OCI-LY7 (cell line): ENCODE measurements around the gene CMIP. TPM values are rescaled to one million over a fixed set of nuclear protein-coding genes. Genes with fewer than 3 reads are reported as not detected.

ENCODE experiments used
- BruUV-seq: library from RNA; stranded (reverse); fragments of 400-500 nt; replicated peaks from 2 replicates; lab custom pipeline; 2021; lab: Mats Ljungman, UMichigan
- CTCF ChIA-PET: fragments of 300-600 bp; sonication (Branson Sonifier 250); formaldehyde crosslinking; loops from one replicate; lab custom pipeline; 2022; ENCODE audit warnings: antibody characterized with exemption; ENCODE audit not compliant: unreplicated experiment; lab: Charles Lee
- POLR2A ChIA-PET: fragments of 300-600 bp; sonication (Branson Sonifier 250); formaldehyde crosslinking; loops from one replicate; lab custom pipeline; 2022; ENCODE audit warnings: antibody characterized with exemption; lab: Charles Lee
- DNase-seq: peaks from one replicate; pipeline ENCODE4 v3.0.0-alpha.2; 2015; ENCODE audit warnings: low spot score
- H2AFZ ChIP-seq: fragments of 200-600 bp; sonication (generic), shearing (Covaris generic); 2 replicates; pipeline ENCODE4 v1.6.1; 2014; ENCODE audit warnings: mild to moderate bottlenecking, antibody characterized with exemption, low read length, moderate library complexity
- H3K27ac ChIP-seq: fragments of 200-600 bp; sonication (generic); 2 replicates; pipeline ENCODE4 v1.5.1; 2014; ENCODE audit warnings: mixed run types, low read depth, mild to moderate bottlenecking, moderate library complexity, low read length, inconsistent platforms; ENCODE audit not compliant: poor library complexity, severe bottlenecking
- H3K36me3 ChIP-seq: fragments of 200-600 bp; sonication (generic); 2 replicates; pipeline ENCODE4 v1.6.1; 2014; ENCODE audit warnings: mild to moderate bottlenecking, antibody characterized with exemption, low read length, moderate library complexity, mixed read lengths; ENCODE audit not compliant: insufficient read depth
- H3K4me1 ChIP-seq: fragments of 200-600 bp; sonication (generic); 2 replicates; pipeline ENCODE4 v1.5.1; 2014; ENCODE audit warnings: mild to moderate bottlenecking, low read length; ENCODE audit not compliant: insufficient read depth, poor library complexity, severe bottlenecking
- H3K4me2 ChIP-seq: fragments of 200-600 bp; sonication (generic); 2 replicates; pipeline ENCODE4 v1.6.1; 2014; ENCODE audit warnings: mild to moderate bottlenecking, low read length
- H3K4me3 ChIP-seq: fragments of 200-600 bp; sonication (generic); 2 replicates; pipeline ENCODE4 v1.5.1; 2014; ENCODE audit warnings: mild to moderate bottlenecking, low read depth, low read length; ENCODE audit not compliant: poor library complexity, severe bottlenecking
- H3K79me2 ChIP-seq: fragments of 200-600 bp; sonication (generic); 2 replicates; pipeline ENCODE4 v1.6.1; 2016; ENCODE audit warnings: low read depth, mild to moderate bottlenecking, low read length, moderate library complexity, mixed read lengths; ENCODE audit not compliant: insufficient read depth
- H3K9me2 ChIP-seq: fragments of 200-600 bp; sonication (generic); 2 replicates; pipeline ENCODE4 v1.6.1; 2016; ENCODE audit warnings: mild to moderate bottlenecking, low read length, mixed read lengths; ENCODE audit not compliant: insufficient read depth
- H3K9me3 ChIP-seq: fragments of 200-600 bp; sonication (generic); 2 replicates; pipeline ENCODE4 v1.6.1; 2014; ENCODE audit warnings: mild to moderate bottlenecking, mixed run types, low read length, mixed read lengths
- H4K20me1 ChIP-seq: fragments of 200-600 bp; sonication (generic); 2 replicates; pipeline ENCODE4 v1.6.1; 2014; ENCODE audit warnings: mild to moderate bottlenecking, antibody characterized with exemption, low read length, moderate library complexity, mixed read lengths; ENCODE audit not compliant: insufficient read depth
- EZH2phosphoT487 ChIP-seq: fragments of 200-600 bp; sonication (generic); IDR thresholded peaks from 2 replicates; pipeline ENCODE4 v1.6.1; 2018; ENCODE audit warnings: low read depth, borderline replicate concordance, mild to moderate bottlenecking, mixed run types, antibody characterized with exemption, low read length, moderate library complexity, mixed read lengths
- intact Hi-C: fragments of 100-400 bp; cut with micrococcal nuclease; formaldehyde crosslinking; loops from one replicate; pipeline ENCODE4 v1.10.0; 2022; ENCODE audit not compliant: unreplicated experiment
- total RNA-seq, 2 experiments: library from RNA; depleted of rRNA in 1 of 2; stranded (reverse); fragments of >200 nt in 1 of 2; shearing (Covaris generic) in 1 of 2; gene quantifications; 2 replicates each; pipeline ENCODE4 v1.2.3, GENCODE V29; 2014 to 2022
- TF ChIP-seq, protein P1 (sequence below): fragments of 200-600 bp; sonication (generic); conservative IDR thresholded peaks from 2 replicates; pipeline ENCODE4 v1.5.1; 2014; ENCODE audit warnings: mild to moderate bottlenecking, antibody characterized with exemption, low read length, moderate library complexity, mixed read lengths

Gene CMIP
- total RNA-seq, 2 experiments from 2014 or later = 15.4 to 70.3 TPM

DNA sequence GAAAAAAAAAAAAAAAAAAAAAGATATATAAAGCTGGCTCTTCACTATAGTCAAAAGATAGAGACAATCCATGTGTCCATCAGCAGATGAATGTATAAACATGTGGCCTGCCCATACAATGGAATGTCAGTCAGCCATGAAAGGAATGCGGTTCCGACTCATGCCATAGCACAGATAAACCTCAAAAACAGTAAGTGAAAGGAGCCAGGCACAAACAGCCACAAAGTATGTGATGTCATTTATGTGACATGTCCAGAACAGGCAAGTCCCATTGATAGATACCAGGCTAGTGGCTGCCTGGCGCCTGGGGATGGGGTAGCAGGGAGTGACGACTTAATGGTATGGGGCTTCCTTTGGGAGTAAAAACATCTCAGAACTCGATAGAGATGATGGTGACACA is 155.7 kb downstream of the CMIP start:
- Histone ChIP-seq H2AFZ (no peak overlapping the region), H3K4me3 (no peak overlapping the region), H3K79me2 (no peaks in the 10 kb centered on the region), H3K27ac (no peak overlapping the region), H4K20me1 (peaks cover 4% of the 10 kb centered on the region; the same call in 1 of the 2 replicates), H3K4me2 (no peak overlapping the region), H3K9me2 (no peaks in the 10 kb centered on the region), H3K4me1 (no peaks in the 10 kb centered on the region), H3K9me3 (no peaks in the 10 kb centered on the region), H3K36me3 (no peaks in the 10 kb centered on the region)
- no TSS peak for BruUV-seq
- TF ChIP-seq EZH2phosphoT487 = no peak
- TF ChIP-seq, protein P1, sequence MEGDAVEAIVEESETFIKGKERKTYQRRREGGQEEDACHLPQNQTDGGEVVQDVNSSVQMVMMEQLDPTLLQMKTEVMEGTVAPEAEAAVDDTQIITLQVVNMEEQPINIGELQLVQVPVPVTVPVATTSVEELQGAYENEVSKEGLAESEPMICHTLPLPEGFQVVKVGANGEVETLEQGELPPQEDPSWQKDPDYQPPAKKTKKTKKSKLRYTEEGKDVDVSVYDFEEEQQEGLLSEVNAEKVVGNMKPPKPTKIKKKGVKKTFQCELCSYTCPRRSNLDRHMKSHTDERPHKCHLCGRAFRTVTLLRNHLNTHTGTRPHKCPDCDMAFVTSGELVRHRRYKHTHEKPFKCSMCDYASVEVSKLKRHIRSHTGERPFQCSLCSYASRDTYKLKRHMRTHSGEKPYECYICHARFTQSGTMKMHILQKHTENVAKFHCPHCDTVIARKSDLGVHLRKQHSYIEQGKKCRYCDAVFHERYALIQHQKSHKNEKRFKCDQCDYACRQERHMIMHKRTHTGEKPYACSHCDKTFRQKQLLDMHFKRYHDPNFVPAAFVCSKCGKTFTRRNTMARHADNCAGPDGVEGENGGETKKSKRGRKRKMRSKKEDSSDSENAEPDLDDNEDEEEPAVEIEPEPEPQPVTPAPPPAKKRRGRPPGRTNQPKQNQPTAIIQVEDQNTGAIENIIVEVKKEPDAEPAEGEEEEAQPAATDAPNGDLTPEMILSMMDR = no peak
- POLR2A ChIA-PET = interaction anchor here (0.7 kb wide), 1 partner anchor 12 kb away, joined by 4 read pairs; no protein-coding TSS in a partner anchor
- no peak for DNase-seq
- CTCF ChIA-PET = no interaction called here
- intact Hi-C loops = no loop called here

DNA sequence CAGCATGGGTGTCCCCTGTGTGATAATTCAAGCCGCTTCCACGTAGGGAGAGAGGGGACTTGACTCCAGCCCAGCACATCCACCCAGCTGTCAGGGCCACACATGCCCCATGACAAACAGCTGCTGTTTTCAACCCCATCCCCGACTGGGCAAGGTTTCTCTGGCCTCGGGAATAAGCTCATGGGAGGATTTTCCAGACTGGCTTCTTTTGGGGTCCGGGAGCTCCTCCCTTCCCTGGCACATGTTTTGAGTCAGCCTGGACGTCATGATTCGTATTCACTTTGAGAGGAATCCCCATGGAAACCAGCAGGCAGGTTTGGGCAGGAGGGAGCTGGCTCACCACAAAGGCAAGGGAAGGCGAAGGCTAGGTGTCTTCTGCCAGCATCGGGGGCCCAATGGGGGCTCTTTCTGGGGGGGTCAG is 156.4 kb downstream of the CMIP start:
- H3K4me2 ChIP-seq = no peak overlapping the region
- DNase-seq = no peak
- ChIA-PET POLR2A (no interaction called here), CTCF (no interaction called here)
- BruUV-seq = no TSS peak
- H3K4me1 ChIP-seq = no peaks in the 10 kb centered on the region
- no peaks in the 10 kb centered on the region for H3K36me3 ChIP-seq
- intact Hi-C loops = no loop called here
- H3K79me2 ChIP-seq = no peaks in the 10 kb centered on the region
- no peaks in the 10 kb centered on the region for H3K9me3 ChIP-seq
- no peaks in the 10 kb centered on the region for H3K9me2 ChIP-seq
- no peak overlapping the region for H3K27ac ChIP-seq
- no peak overlapping the region for H2AFZ ChIP-seq
- TF ChIP-seq, protein P1 = no peak
- no peak for TF ChIP-seq EZH2phosphoT487
- H4K20me1 ChIP-seq = peaks cover 4% of the 10 kb centered on the region; the same call in 1 of the 2 replicates
- H3K4me3 ChIP-seq = no peak overlapping the region

DNA sequence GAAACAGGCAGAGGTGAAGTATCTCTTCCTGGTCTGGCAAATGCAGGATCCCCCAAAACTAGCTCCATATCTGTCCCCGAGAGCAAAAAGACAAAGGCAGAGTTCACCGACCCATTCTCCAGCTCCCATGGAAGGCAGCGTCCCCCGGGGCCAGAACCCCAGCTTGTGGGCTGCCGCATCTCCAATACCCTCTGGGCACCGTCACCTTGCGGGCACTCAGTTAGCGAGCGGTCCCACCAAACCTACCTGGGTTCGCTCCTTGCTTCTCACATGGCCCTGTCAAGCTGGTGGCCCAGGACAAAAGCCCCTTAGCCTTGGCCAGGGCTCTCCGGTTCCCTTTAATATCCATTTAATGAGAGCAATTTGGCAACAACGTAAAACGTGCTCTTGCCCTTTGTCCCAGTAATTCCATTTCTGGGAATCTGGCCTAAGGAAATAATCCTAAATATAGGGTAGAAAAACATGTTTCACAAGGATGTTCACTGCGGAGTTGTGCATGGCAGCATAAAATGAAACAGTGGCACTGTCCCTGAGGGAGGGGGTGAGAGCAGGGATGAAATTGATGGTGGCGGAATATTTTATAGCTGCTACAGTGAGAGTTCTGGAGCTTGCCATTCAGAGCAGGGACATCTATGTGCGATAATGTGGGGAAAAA is 157.1 kb downstream of the CMIP start:
- ChIA-PET POLR2A (interaction anchor here (0.5 to 0.8 kb wide), 3 partner anchors 116 to 168 kb away, joined by 4 to 7 read pairs (median 4); no protein-coding TSS in a partner anchor), CTCF (no interaction called here)
- no TSS peak for BruUV-seq
- TF ChIP-seq EZH2phosphoT487 = no peak
- TF ChIP-seq, protein P1 = no peak
- Histone ChIP-seq H3K36me3 (no peaks in the 10 kb centered on the region), H3K4me1 (no peaks in the 10 kb centered on the region), H3K4me2 (no peak overlapping the region), H3K27ac (no peak overlapping the region), H3K79me2 (no peaks in the 10 kb centered on the region), H3K9me2 (no peaks in the 10 kb centered on the region), H4K20me1 (peaks cover 4% of the 10 kb centered on the region; the same call in 1 of the 2 replicates), H3K4me3 (no peak overlapping the region), H3K9me3 (no peaks in the 10 kb centered on the region), H2AFZ (no peak overlapping the region)
- intact Hi-C loops = no loop called here
- no peak for DNase-seq
